IMR-90 (cell line): ENCODE results near the gene COPS9. TPM values are rescaled to one million over a fixed set of nuclear protein-coding genes. Genes with fewer than 3 reads are reported as not detected.

ENCODE experiments used
- ATAC-seq: fragments of 200-7000 bp; cut with Tn5 transposase; 2 replicates; pipeline ENCODE4 v1.9.1; 2020; ENCODE audit warnings: low read depth, mild to moderate bottlenecking, moderate library complexity
- BruUV-seq: library from RNA; stranded (reverse); fragments of 400-500 nt; replicated peaks from 2 replicates; lab custom pipeline; 2021; lab: Mats Ljungman, UMichigan
- CTCF ChIA-PET: fragments of 300-600 bp; formaldehyde crosslinking; extraction: SDS; loops from one replicate; lab custom pipeline; 2021; ENCODE audit warnings: antibody characterized with exemption; lab: Yijun Ruan, JAX
- POLR2A ChIA-PET: fragments of 300-600 bp; sonication (Branson Sonifier 250); formaldehyde crosslinking; loops from one replicate; lab custom pipeline; 2022; ENCODE audit warnings: antibody characterized with exemption; ENCODE audit not compliant: unreplicated experiment; lab: Charles Lee
- DNase-seq: peaks from one replicate; pipeline ENCODE4 v3.0.0; 2013
- H2AFZ ChIP-seq: replicated peaks from 2 replicates; pipeline ENCODE3; 2013; ENCODE audit warnings: low read length, mild to moderate bottlenecking; ENCODE audit not compliant: poor library complexity
- H2AK5ac ChIP-seq: 2 replicates; pipeline ENCODE4 v1.6.1; 2013; ENCODE audit warnings: low read depth, low read length, inconsistent platforms
- H2AK9ac ChIP-seq: replicated peaks from 2 replicates; pipeline ENCODE3; 2013; ENCODE audit warnings: mild to moderate bottlenecking, low read depth, low read length, moderate library complexity; ENCODE audit not compliant: poor library complexity
- H2BK120ac ChIP-seq: 2 replicates; pipeline ENCODE4 v1.6.1; 2013; ENCODE audit warnings: low read depth, low read length, inconsistent platforms
- H2BK15ac ChIP-seq: 3 replicates; pipeline ENCODE4 v1.6.1; 2013; ENCODE audit warnings: low read depth, low read length, inconsistent platforms
- H2BK20ac ChIP-seq: 2 replicates; pipeline ENCODE4 v1.6.1; 2013; ENCODE audit warnings: low read depth, mild to moderate bottlenecking, inconsistent platforms, low read length, moderate library complexity
- H2BK5ac ChIP-seq: 2 replicates; pipeline ENCODE4 v1.6.1; 2013; ENCODE audit warnings: mild to moderate bottlenecking, low read depth, low read length, inconsistent platforms; ENCODE audit not compliant: poor library complexity, severe bottlenecking
- H3K14ac ChIP-seq: replicated peaks from 2 replicates; pipeline ENCODE4 v1.6.1; 2013; ENCODE audit warnings: low read depth, low read length, inconsistent platforms
- H3K18ac ChIP-seq: 2 replicates; pipeline ENCODE4 v1.6.1; 2013; ENCODE audit warnings: low read depth, low read length, control low read depth
- H3K23ac ChIP-seq: 2 replicates; pipeline ENCODE4 v1.6.1; 2013; ENCODE audit warnings: low read depth, low read length, inconsistent platforms
- H3K27ac ChIP-seq: 2 replicates; pipeline ENCODE4 v1.5.1; 2013; ENCODE audit warnings: mild to moderate bottlenecking, control low read depth, low read length; ENCODE audit not compliant: insufficient read depth
- H3K27me3 ChIP-seq: 2 replicates; pipeline ENCODE4 v1.6.1; 2013; ENCODE audit warnings: low read length; ENCODE audit not compliant: control insufficient read depth, insufficient read depth
- H3K36me3 ChIP-seq: 2 replicates; pipeline ENCODE4 v1.6.1; 2013; ENCODE audit warnings: low read length, mixed read lengths; ENCODE audit not compliant: control insufficient read depth, insufficient read depth
- H3K4ac ChIP-seq: 2 replicates; pipeline ENCODE4 v1.6.1; 2013; ENCODE audit warnings: low read depth, low read length, inconsistent platforms
- H3K4me1 ChIP-seq: 2 replicates; pipeline ENCODE4 v1.6.1; 2013; ENCODE audit warnings: low read length, mixed read lengths; ENCODE audit not compliant: control insufficient read depth, insufficient read depth
- H3K4me2 ChIP-seq: 2 replicates; pipeline ENCODE4 v1.6.1; 2013; ENCODE audit warnings: low read depth, mild to moderate bottlenecking, control low read depth, low read length, moderate library complexity
- H3K4me3 ChIP-seq: 2 replicates; pipeline ENCODE4 v1.5.1; 2013; ENCODE audit warnings: low read depth, mild to moderate bottlenecking, control low read depth, low read length, moderate library complexity; ENCODE audit not compliant: insufficient read depth
- H3K56ac ChIP-seq: 2 replicates; pipeline ENCODE4 v1.6.1; 2013; ENCODE audit warnings: low read length, inconsistent platforms; ENCODE audit not compliant: insufficient read depth; ENCODE audit errors: extremely low read depth
- H3K79me1 ChIP-seq, 2 experiments: 2 replicates each; pipeline ENCODE4 v1.6.1; 2013; ENCODE audit warnings: low read length in 2 of 2, inconsistent platforms in 1 of 2, low read depth in 1 of 2
- H3K9ac ChIP-seq: 2 replicates; pipeline ENCODE4 v1.6.1; 2013; ENCODE audit warnings: low read depth, low read length, control low read depth
- H3K9me1 ChIP-seq: 2 replicates; pipeline ENCODE4 v1.6.1; 2013; ENCODE audit warnings: low read length, inconsistent platforms; ENCODE audit not compliant: insufficient read depth
- H3K9me3 ChIP-seq: 2 replicates; pipeline ENCODE4 v1.6.1; 2013; ENCODE audit warnings: low read length; ENCODE audit not compliant: control insufficient read depth, insufficient read depth
- H4K20me1 ChIP-seq: 2 replicates; pipeline ENCODE4 v1.6.1; 2013; ENCODE audit warnings: low read length, inconsistent platforms; ENCODE audit not compliant: insufficient read depth
- H4K5ac ChIP-seq: 2 replicates; pipeline ENCODE4 v1.6.1; 2013; ENCODE audit warnings: mild to moderate bottlenecking, low read depth, low read length, control low read depth
- H4K8ac ChIP-seq, 2 experiments: 2 replicates each; pipeline ENCODE4 v1.6.1; 2013; ENCODE audit warnings: low read depth in 2 of 2, low read length in 2 of 2, control low read depth in 1 of 2, inconsistent platforms in 1 of 2
- H4K91ac ChIP-seq: 2 replicates; pipeline ENCODE4 v1.6.1; 2013; ENCODE audit warnings: low read depth, low read length, inconsistent platforms; ENCODE audit not compliant: insufficient read depth
- BHLHE40 ChIP-seq: fragments of 150-350 bp; IDR thresholded peaks from 2 replicates; pipeline ENCODE4 v1.6.1; 2016; ENCODE audit warnings: mild to moderate bottlenecking, low read depth, low read length
- CHD1 ChIP-seq: IDR thresholded peaks from 2 replicates; pipeline ENCODE4 v1.6.1; 2012; ENCODE audit warnings: low read depth, low read length, improper control_type of control experiment
- CTCF ChIP-seq: conservative IDR thresholded peaks from 2 replicates; pipeline ENCODE4 v1.5.1; 2012; ENCODE audit warnings: mild to moderate bottlenecking, low read depth, low read length, improper control_type of control experiment
- FOS ChIP-seq: fragments of 150-350 bp; IDR thresholded peaks from 2 replicates; pipeline ENCODE4 v1.6.1; 2016; ENCODE audit warnings: low read depth, low read length
- MAZ ChIP-seq: IDR thresholded peaks from 2 replicates; pipeline ENCODE4 v1.6.1; 2012; ENCODE audit warnings: low read depth, mild to moderate bottlenecking, low read length, improper control_type of control experiment, moderate library complexity, borderline replicate concordance
- RAD21 ChIP-seq: IDR thresholded peaks from 2 replicates; pipeline ENCODE4 v1.6.1; 2012; ENCODE audit warnings: low read length, improper control_type of control experiment
- RCOR1 ChIP-seq: IDR thresholded peaks from 2 replicates; pipeline ENCODE4 v1.6.1; 2012; ENCODE audit warnings: mild to moderate bottlenecking, low read length, improper control_type of control experiment; ENCODE audit not compliant: insufficient replicate concordance
- RFX5 ChIP-seq: IDR thresholded peaks from 2 replicates; pipeline ENCODE4 v1.8.0; 2012; ENCODE audit warnings: low read depth, mild to moderate bottlenecking, low read length, moderate library complexity
- SMC3 ChIP-seq: fragments of 150-350 bp; IDR thresholded peaks from 2 replicates; pipeline ENCODE4 v1.6.1; 2016; ENCODE audit warnings: low read depth, mild to moderate bottlenecking, antibody characterized with exemption, low read length, moderate library complexity
- USF2 ChIP-seq: fragments of 150-350 bp; IDR thresholded peaks from 2 replicates; pipeline ENCODE4 v1.6.1; 2017; ENCODE audit warnings: mild to moderate bottlenecking, antibody characterized with exemption, low read length, low read depth
- WGBS, 2 experiments: methylation state at CpG; one replicate each; pipeline versions ENCODE4 v1.1.5 to v1.1.7; 2013; ENCODE audit warnings: missing lambda C conversion rate in 2 of 2; ENCODE audit not compliant: insufficient read length in 1 of 2; ENCODE audit errors: extremely low coverage in 2 of 2; 5-methylcytosine and 5-hydroxymethylcytosine counted together
- dilution Hi-C: fragments of 300-500 bp; cut with HindIII; formaldehyde crosslinking; loops from one replicate; pipeline ENCODE4 v1.14.3; 2018; ENCODE audit warnings: low sequenced_read_pairs; ENCODE audit not compliant: unreplicated experiment
- in situ Hi-C: fragments of 300-500 bp; cut with MboI; formaldehyde crosslinking; loops from 3 replicates; pipeline ENCODE4 v1.14.3; 2019; ENCODE audit warnings: low sequenced_read_pairs, inconsistent platforms, mixed read lengths
- intact Hi-C: fragments of 100-400 bp; cut with micrococcal nuclease; formaldehyde crosslinking; loops from 2 replicates; pipeline ENCODE4 v1.10.0; 2022
- polyA plus RNA-seq, 3 experiments: library from polyadenylated mRNA; depleted of rRNA; stranded (reverse); fragments of >200 nt; gene quantifications; 2 replicates each; pipeline ENCODE4 v1.2.3, GENCODE V29; 2012; ENCODE audit warnings: low replicate concordance in 1 of 3
- total RNA-seq: library from RNA; depleted of rRNA; stranded (reverse); fragments of >200 nt; gene quantifications from 2 replicates; pipeline ENCODE4 v1.2.3, GENCODE V29; 2012

The COPS9 gene
- total and polyA plus RNA-seq, 2 of the 4 experiments (the other 2 are of a cell fraction), result 85.9 to 309 TPM

GRCh38 chr2:240183006-240183874, 47.1 kb upstream of the COPS9 start:
- Histone ChIP-seq H3K23ac (no peak overlapping the region), H4K5ac (no peak overlapping the region), H3K4me2 (no peak overlapping the region), H2AFZ (no peak overlapping the region), H2BK120ac (no peak overlapping the region), H4K91ac (no peak overlapping the region), H3K18ac (no peak overlapping the region), H3K9me3 (peaks cover 8% of the 10 kb centered on the region), H3K9me1 (no peaks in the 10 kb centered on the region), H3K27ac (no peak overlapping the region), H3K27me3 (peaks cover 66% of the 10 kb centered on the region), H3K36me3 (no peaks in the 10 kb centered on the region), H4K8ac (no peak overlapping the region), H3K79me1 (no peaks in the 10 kb centered on the region), H3K4me3 (no peak overlapping the region), H2AK9ac (no peak overlapping the region), H3K4me1 (no peaks in the 10 kb centered on the region), H3K14ac (no peak overlapping the region), H3K9ac (no peak overlapping the region), H2AK5ac (no peak overlapping the region), H3K4ac (no peak overlapping the region), H3K56ac (no peak overlapping the region), H2BK20ac (no peak overlapping the region), H4K20me1 (no peaks in the 10 kb centered on the region), H2BK15ac (no peak overlapping the region), H2BK5ac (no peak overlapping the region)
- intact Hi-C loops (no loop called here), dilution Hi-C loops (no loop called here), in situ Hi-C loops (no loop called here)
- TF ChIP-seq RFX5 (no peak), CTCF (no peak), CHD1 (no peak), USF2 (no peak), RAD21 (no peak), MAZ (no peak), BHLHE40 (no peak), SMC3 (no peak), RCOR1 (no peak), FOS (no peak)
- ChIA-PET CTCF (no interaction called here), POLR2A (no interaction called here)
- BruUV-seq, result no TSS peak
- ATAC-seq (no peak), DNase-seq (no peak)
- 61% methylated on average over 15 of the region's 22 CpGs; no CpG with 5 or more reads in 1 of the 2 experiments for WGBS, 2 experiments
